HG03135 (cell line): ENCODE measurements around the gene TBC1D13.
"Not testable (repeated sequence)": the region's sequence is repeated elsewhere in the genome, so short reads cannot be mapped to it uniquely, and the experiment has no call there.

ENCODE experiments used
- ATAC-seq: cut with Tn5 transposase; IDR thresholded peaks from one replicate; pipeline ENCODE4 v1.9.1; 2021; ENCODE audit warnings: mild to moderate bottlenecking, moderate library complexity; ENCODE audit not compliant: unreplicated experiment

TBC1D13 gene

GRCh38 chr9:128841694-128842492, 54.8 kb downstream of the TBC1D13 start:
- no peak for ATAC-seq

GRCh38 chr9:128843171-128843570, 56.1 kb downstream of the TBC1D13 start:
- ATAC-seq: not testable (repeated sequence)

GRCh38 chr9:128845186-128845931, 58.3 kb downstream of the TBC1D13 start:
- ATAC-seq: no peak

- ATAC-seq: no peak
Observed at GRCh38 chr9:128846680-128847030, 59.6 kb downstream of the TBC1D13 start.

- no peak for ATAC-seq
Observed at GRCh38 chr9:128847803-128848202, 60.8 kb downstream of the TBC1D13 start.

- ATAC-seq: not testable (repeated sequence)
Observed at GRCh38 chr9:128851024-128851423, 64.0 kb downstream of the TBC1D13 start.

GRCh38 chr9:128851779-128852600, 64.9 kb downstream of the TBC1D13 start:
- ATAC-seq: not testable (repeated sequence)

- ATAC-seq: not testable (repeated sequence)
Observed at GRCh38 chr9:128852646-128853045, 65.6 kb downstream of the TBC1D13 start.

- not testable (repeated sequence) for ATAC-seq
Observed at GRCh38 chr9:128854454-128854853, 67.4 kb downstream of the TBC1D13 start.

- not testable (repeated sequence) for ATAC-seq
Observed at GRCh38 chr9:128858476-128858875, 71.4 kb downstream of the TBC1D13 start.
